H1 (cell line): ENCODE data around the gene COL21A1. TPM values are rescaled to one million over a fixed set of nuclear protein-coding genes. Genes with fewer than 3 reads are reported as not detected.

ENCODE experiments used
- CTCF ChIA-PET: fragments of 300-600 bp; sonication (Branson Sonifier 250); formaldehyde crosslinking; loops from one replicate; lab custom pipeline; 2021; ENCODE audit not compliant: partially characterized antibody; lab: Charles Lee
- POLR2A ChIA-PET: fragments of 300-600 bp; sonication (Branson Sonifier 250); formaldehyde crosslinking; loops from one replicate; lab custom pipeline; 2021; ENCODE audit warnings: inconsistent platforms; ENCODE audit not compliant: partially characterized antibody; lab: Charles Lee
- DNase-seq, 2 experiments: peaks; one replicate each; pipeline versions ENCODE4 v3.0.0 to v3.0.0-alpha.2; 2010 to 2022; ENCODE audit warnings: low spot score in 2 of 2, low read depth in 1 of 2, mixed read lengths in 1 of 2
- FAIRE-seq: peaks from 2 replicates; lab custom pipeline; 2011; peaks lifted over from hg19 to GRCh38; lab: Jason Lieb, UNC
- H2AFZ ChIP-seq: 2 replicates; pipeline ENCODE4 v1.8.1; 2012; ENCODE audit warnings: low read length, inconsistent platforms
- H2AK5ac ChIP-seq: 2 replicates; pipeline ENCODE4 v1.6.1; 2013; ENCODE audit warnings: low read depth, low read length
- H2BK120ac ChIP-seq: replicated peaks from 2 replicates; pipeline ENCODE3; 2013; ENCODE audit warnings: low read depth, low read length, inconsistent platforms
- H2BK12ac ChIP-seq: 2 replicates; pipeline ENCODE4 v1.6.1; 2013; ENCODE audit warnings: low read depth, low read length
- H2BK15ac ChIP-seq: 2 replicates; pipeline ENCODE4 v1.6.1; 2013; ENCODE audit warnings: low read length
- H2BK20ac ChIP-seq: 2 replicates; pipeline ENCODE4 v1.6.1; 2013; ENCODE audit warnings: low read length
- H2BK5ac ChIP-seq: 2 replicates; pipeline ENCODE4 v1.6.1; 2013; ENCODE audit warnings: low read depth, low read length
- H3K14ac ChIP-seq: 2 replicates; pipeline ENCODE4 v1.6.1; 2013; ENCODE audit warnings: inconsistent platforms; ENCODE audit not compliant: insufficient read length
- H3K18ac ChIP-seq: 2 replicates; pipeline ENCODE4 v1.6.1; 2013; ENCODE audit warnings: low read length; ENCODE audit errors: extremely low read depth
- H3K23ac ChIP-seq: 2 replicates; pipeline ENCODE4 v1.6.1; 2013; ENCODE audit warnings: inconsistent platforms; ENCODE audit not compliant: insufficient read length
- H3K23me2 ChIP-seq: 2 replicates; pipeline ENCODE4 v1.6.1; 2013; ENCODE audit warnings: low read depth, low read length
- H3K27ac ChIP-seq: 2 replicates; pipeline ENCODE4 v1.6.1; 2011; ENCODE audit warnings: low read depth, low read length, inconsistent platforms
- H3K27me3 ChIP-seq, 4 experiments: replicated peaks in 1 of 4; 1 replicate in 1 of 4; 2 replicates in 3 of 4; pipeline versions ENCODE4 v1.6.1 to v1.8.1; 2011 to 2013; ENCODE audit warnings: low read length in 3 of 4, mild to moderate bottlenecking in 3 of 4, inconsistent platforms in 2 of 4, mixed read lengths in 2 of 4, moderate library complexity in 1 of 4; ENCODE audit not compliant: control insufficient read depth in 3 of 4, insufficient read depth in 3 of 4; ENCODE audit errors: extremely low read depth in 1 of 4
- H3K36me3 ChIP-seq, 4 experiments: 2 replicates each; pipeline versions ENCODE4 v1.6.1 to v1.8.1; 2011 to 2013; ENCODE audit warnings: mild to moderate bottlenecking in 4 of 4, low read length in 3 of 4, moderate library complexity in 2 of 4, control low read depth in 1 of 4, inconsistent platforms in 1 of 4; ENCODE audit not compliant: insufficient read depth in 4 of 4, control insufficient read depth in 2 of 4
- H3K4ac ChIP-seq: replicated peaks from 2 replicates; pipeline ENCODE3; 2013; ENCODE audit warnings: low read length, low read depth, mixed read lengths, inconsistent platforms; ENCODE audit not compliant: insufficient read length
- H3K4me1 ChIP-seq, 4 experiments: replicated peaks in 1 of 4; 1 replicate in 1 of 4; 2 replicates in 3 of 4; pipeline versions ENCODE4 v1.6.1 to v1.8.1; 2011 to 2013; ENCODE audit warnings: low read length in 3 of 4, inconsistent platforms in 2 of 4, mixed read lengths in 1 of 4; ENCODE audit not compliant: insufficient read depth in 4 of 4, control insufficient read depth in 3 of 4
- H3K4me2 ChIP-seq, 2 experiments: 2 replicates each; pipeline versions ENCODE4 v1.6.1 to v1.8.1; 2011 to 2013; ENCODE audit warnings: low read depth in 2 of 2, low read length in 2 of 2, control low read depth in 1 of 2, inconsistent platforms in 1 of 2, mild to moderate bottlenecking in 1 of 2; ENCODE audit not compliant: insufficient read depth in 1 of 2
- H3K4me3 ChIP-seq, 4 experiments: fragments of 200-600, 300-600 bp in 1 of 4; sonication (generic), shearing (Covaris generic), sonication (Bioruptor Twin) in 1 of 4; 2 replicates each; pipeline versions ENCODE4 v1.5.1 to v1.8.1; 2011 to 2016; ENCODE audit warnings: low read length in 4 of 4, low read depth in 3 of 4, control low read depth in 2 of 4, inconsistent platforms in 2 of 4, mild to moderate bottlenecking in 2 of 4, mixed read lengths in 1 of 4, moderate library complexity in 1 of 4; ENCODE audit not compliant: insufficient read depth in 2 of 4; ENCODE audit errors: extremely low read depth in 1 of 4
- H3K56ac ChIP-seq: replicated peaks from 2 replicates; pipeline ENCODE3; 2013; ENCODE audit warnings: low read depth, mild to moderate bottlenecking, mixed read lengths, low read length, inconsistent platforms; ENCODE audit not compliant: insufficient read length
- H3K79me1 ChIP-seq: 2 replicates; pipeline ENCODE4 v1.6.1; 2013; ENCODE audit warnings: low read depth, low read length, control low read depth
- H3K79me2 ChIP-seq, 2 experiments: 2 replicates each; pipeline versions ENCODE4 v1.6.1 to v1.8.1; 2012 to 2013; ENCODE audit warnings: low read length in 2 of 2, mild to moderate bottlenecking in 2 of 2, inconsistent platforms in 1 of 2; ENCODE audit not compliant: insufficient read depth in 2 of 2, control insufficient read depth in 1 of 2
- H3K9ac ChIP-seq, 4 experiments: replicated peaks in 1 of 4; 1 replicate in 1 of 4; 2 replicates in 3 of 4; pipeline versions ENCODE4 v1.6.1 to v1.8.1; 2011 to 2013; ENCODE audit warnings: low read depth in 3 of 4, low read length in 3 of 4, control low read depth in 2 of 4, mild to moderate bottlenecking in 2 of 4, moderate library complexity in 2 of 4, inconsistent platforms in 1 of 4; ENCODE audit errors: extremely low read depth in 1 of 4
- H3K9me3 ChIP-seq, 2 experiments: 2 replicates each; pipeline versions ENCODE4 v1.6.1 to v1.8.1; 2012 to 2013; ENCODE audit warnings: mild to moderate bottlenecking in 2 of 2, moderate library complexity in 2 of 2, control low read depth in 1 of 2, inconsistent platforms in 1 of 2, low read depth in 1 of 2, low read length in 1 of 2, mixed read lengths in 1 of 2; ENCODE audit not compliant: insufficient read depth in 2 of 2
- H4K20me1 ChIP-seq, 2 experiments: replicated peaks in 1 of 2; 2 replicates each; pipeline versions ENCODE3 to v1.8.1; 2011 to 2013; ENCODE audit warnings: inconsistent platforms in 2 of 2, low read length in 2 of 2, mild to moderate bottlenecking in 1 of 2; ENCODE audit not compliant: insufficient read depth in 2 of 2, control insufficient read depth in 1 of 2
- H4K5ac ChIP-seq: 2 replicates; pipeline ENCODE4 v1.6.1; 2013; ENCODE audit warnings: low read length, low read depth, mixed read lengths, inconsistent platforms; ENCODE audit not compliant: insufficient read length
- H4K8ac ChIP-seq: 2 replicates; pipeline ENCODE4 v1.8.0; 2013; ENCODE audit warnings: mild to moderate bottlenecking, moderate library complexity, low read length, inconsistent platforms; ENCODE audit not compliant: insufficient read depth; ENCODE audit errors: extremely low read depth
- H4K91ac ChIP-seq: replicated peaks from 2 replicates; pipeline ENCODE3; 2013; ENCODE audit warnings: low read length, mixed read lengths, inconsistent platforms; ENCODE audit not compliant: insufficient read length
- BRCA1 ChIP-seq: IDR thresholded peaks from 2 replicates; pipeline ENCODE4 v1.6.1; 2012; ENCODE audit warnings: low read depth, low read length, improper control_type of control experiment
- CBX8 ChIP-seq: fragments of 300-800, 300-1000 bp; sonication (generic); IDR thresholded peaks from 2 replicates; pipeline ENCODE4 v1.7.1; 2016; ENCODE audit warnings: low read depth, low read length, borderline replicate concordance
- CHD1 ChIP-seq: IDR thresholded peaks from 2 replicates; pipeline ENCODE4 v1.6.1; 2012; ENCODE audit warnings: low read depth, low read length, improper control_type of control experiment
- EGR1 ChIP-seq: IDR thresholded peaks from 2 replicates; pipeline ENCODE4 v1.6.1; 2011; ENCODE audit warnings: low read depth, low read length, borderline replicate concordance
- HDAC2 ChIP-seq, 2 experiments: fragments of 300-600 bp in 1 of 2; sonication (generic) in 1 of 2; IDR thresholded peaks; 2 replicates each; pipeline ENCODE4 v1.6.1; 2011 to 2012; ENCODE audit warnings: low read depth in 2 of 2, low read length in 2 of 2, mild to moderate bottlenecking in 2 of 2, moderate library complexity in 2 of 2, borderline replicate concordance in 1 of 2, inconsistent platforms in 1 of 2
- KDM4A ChIP-seq: IDR thresholded peaks from one replicate; pipeline ENCODE4 v1.7.1; 2012; ENCODE audit warnings: low read depth, mild to moderate bottlenecking, moderate library complexity, low read length, inconsistent platforms; ENCODE audit not compliant: severe bottlenecking
- RFX5 ChIP-seq: IDR thresholded peaks from 2 replicates; pipeline ENCODE4 v1.6.1; 2011; ENCODE audit warnings: low read depth, low read length, improper control_type of control experiment, borderline replicate concordance
- RNF2 ChIP-seq: fragments of 200-900, 300-1000 bp; sonication (generic); IDR thresholded peaks from 2 replicates; pipeline ENCODE4 v1.7.1; 2016; ENCODE audit warnings: borderline replicate concordance, low read depth, mild to moderate bottlenecking, antibody characterized with exemption, low read length; ENCODE audit not compliant: poor library complexity, severe bottlenecking; ENCODE audit errors: missing control alignments
- RXRA ChIP-seq: IDR thresholded peaks from 2 replicates; pipeline ENCODE4 v1.6.1; 2011; ENCODE audit warnings: low read depth, mild to moderate bottlenecking, low read length, moderate library complexity; ENCODE audit not compliant: insufficient read depth
- SIX5 ChIP-seq: IDR thresholded peaks from 2 replicates; pipeline ENCODE4 v1.6.1; 2011; ENCODE audit warnings: mild to moderate bottlenecking, low read depth, low read length
- SUZ12 ChIP-seq: fragments of 200-600 bp; sonication (generic); IDR thresholded peaks from 2 replicates; pipeline ENCODE4 v1.6.1; 2012; ENCODE audit warnings: mild to moderate bottlenecking, inconsistent platforms, low read length, moderate library complexity, mixed read lengths
- WGBS, 2 experiments: shearing (Covaris generic) in 1 of 2; methylation state at CpG; one replicate each; pipeline versions ENCODE4 v1.1.6 to v1.1.7; 2013 to 2015; ENCODE audit warnings: low lambda C conversion rate in 2 of 2, mixed read lengths in 2 of 2, inconsistent platforms in 1 of 2, low coverage in 1 of 2, missing lambda C conversion rate in 1 of 2; ENCODE audit not compliant: insufficient replicate concordance in 2 of 2, insufficient coverage in 1 of 2, insufficient read length in 1 of 2; ENCODE audit errors: extremely low coverage in 1 of 2, missing lambda C conversion rate in 1 of 2; 5-methylcytosine and 5-hydroxymethylcytosine counted together
- polyA plus RNA-seq, 7 experiments: library from polyadenylated mRNA; depleted of rRNA in 3 of 7; stranded (reverse) in 5 of 7; unstranded in 2 of 7; fragments of >200 nt in 5 of 7; fragments of 200-250 nt in 2 of 7; gene quantifications; 1 replicate in 5 of 7; 2 replicates in 1 of 7; 4 replicates in 1 of 7; pipeline versions ENCODE4 v1.2.1 to v1.2.3, GENCODE V29; 2011 to 2013; ENCODE audit warnings: missing spikeins in 2 of 7, mixed read lengths in 2 of 7
- total RNA-seq: library from RNA; stranded (reverse); fragmentation: NEBNext Ultra II Directional; extraction: Animal tissue kit (Norgen Biotek cat#: 25700); gene quantifications from 2 replicates; pipeline ENCODE4 v1.2.1, GENCODE V29; 2021
- TF ChIP-seq, protein P1 (sequence below): IDR thresholded peaks from 2 replicates; pipeline ENCODE4 v1.6.1; 2012; ENCODE audit warnings: low read length, inconsistent platforms

COL21A1 gene
- total and polyA plus RNA-seq, 2 of the 8 experiments (the other 6 are each of a cell fraction or from before 2014, with no cell fraction given): 1.6 to 3.4 TPM

DNA sequence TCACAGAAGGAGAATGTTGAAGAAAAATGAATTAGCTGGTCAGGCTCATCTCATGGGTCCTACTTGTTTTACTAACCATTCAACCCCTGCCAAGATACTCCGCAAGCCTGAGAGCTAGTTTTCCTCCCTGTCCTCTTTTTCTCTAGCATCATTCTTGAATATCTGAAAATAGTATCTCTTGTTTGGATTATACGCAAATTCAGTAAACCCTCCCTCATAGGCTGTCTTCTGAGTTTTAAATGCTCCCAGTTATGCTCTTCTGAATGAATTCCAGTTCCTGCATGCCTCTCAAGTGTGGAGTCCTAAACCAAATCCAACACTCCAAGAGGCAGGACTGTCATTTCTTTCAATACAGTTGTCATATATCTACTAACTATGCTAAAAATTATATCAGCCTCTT, 99.6 kb downstream of the COL21A1 start:
- Histone ChIP-seq H3K9me3 (no peaks in the 10 kb centered on the region; a peak in 1 of 4 replicates), H3K27me3 (no peaks in the 10 kb centered on the region), H3K23me2 (no peaks in the 10 kb centered on the region), H2AK5ac (no peak overlapping the region), H3K79me1 (no peaks in the 10 kb centered on the region), H2BK12ac (no peak overlapping the region), H3K27ac (no peak overlapping the region), H3K9ac (no peak overlapping the region), H3K79me2 (no peaks in the 10 kb centered on the region), H3K4ac (no peak overlapping the region), H4K5ac (no peak overlapping the region), H3K36me3 (no peaks in the 10 kb centered on the region), H4K20me1 (no peaks in the 10 kb centered on the region), H3K56ac (no peak overlapping the region), H4K91ac (no peak overlapping the region), H2BK20ac (no peak overlapping the region), H3K18ac (no peak overlapping the region), H3K23ac (no peak overlapping the region), H2AFZ (no peak overlapping the region), H2BK5ac (no peak overlapping the region), H2BK15ac (no peak overlapping the region), H3K14ac (no peak overlapping the region), H3K4me1 (no peaks in the 10 kb centered on the region), H3K4me2 (no peak overlapping the region), H2BK120ac (no peak overlapping the region), H4K8ac (no peak overlapping the region), H3K4me3 (no peak overlapping the region)
- FAIRE-seq (no peak), DNase-seq (no peak)
- POLR2A ChIA-PET: no interaction called here
- CTCF ChIA-PET: no interaction called here
- WGBS, 2 experiments: 90% methylated on average over 2 of the region's 2 CpGs; no CpG with 5 or more reads in 1 of the 2 experiments
- TF ChIP-seq HDAC2 (IDR thresholded peaks at IDR 0.05; ENCODE audit: borderline replicate concordance in 1 of 2, low read depth in 2 of 2, low read length in 2 of 2): no peak
- no peak for TF ChIP-seq CBX8
- TF ChIP-seq SIX5: no peak
- TF ChIP-seq KDM4A: no peak
- TF ChIP-seq RNF2: no peak
- TF ChIP-seq RFX5: no peak
- TF ChIP-seq, protein P1, sequence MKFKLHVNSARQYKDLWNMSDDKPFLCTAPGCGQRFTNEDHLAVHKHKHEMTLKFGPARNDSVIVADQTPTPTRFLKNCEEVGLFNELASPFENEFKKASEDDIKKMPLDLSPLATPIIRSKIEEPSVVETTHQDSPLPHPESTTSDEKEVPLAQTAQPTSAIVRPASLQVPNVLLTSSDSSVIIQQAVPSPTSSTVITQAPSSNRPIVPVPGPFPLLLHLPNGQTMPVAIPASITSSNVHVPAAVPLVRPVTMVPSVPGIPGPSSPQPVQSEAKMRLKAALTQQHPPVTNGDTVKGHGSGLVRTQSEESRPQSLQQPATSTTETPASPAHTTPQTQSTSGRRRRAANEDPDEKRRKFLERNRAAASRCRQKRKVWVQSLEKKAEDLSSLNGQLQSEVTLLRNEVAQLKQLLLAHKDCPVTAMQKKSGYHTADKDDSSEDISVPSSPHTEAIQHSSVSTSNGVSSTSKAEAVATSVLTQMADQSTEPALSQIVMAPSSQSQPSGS: no peak
- TF ChIP-seq EGR1: no peak
- TF ChIP-seq RXRA: no peak
- TF ChIP-seq SUZ12: no peak
- no peak for TF ChIP-seq BRCA1
- TF ChIP-seq CHD1: no peak
